Measurements from ENCODE around the gene CDX1.
A peak's percentile ranks its signal among the peaks of the same experiment; 100 is the strongest.

The CDX1 gene

DNA sequence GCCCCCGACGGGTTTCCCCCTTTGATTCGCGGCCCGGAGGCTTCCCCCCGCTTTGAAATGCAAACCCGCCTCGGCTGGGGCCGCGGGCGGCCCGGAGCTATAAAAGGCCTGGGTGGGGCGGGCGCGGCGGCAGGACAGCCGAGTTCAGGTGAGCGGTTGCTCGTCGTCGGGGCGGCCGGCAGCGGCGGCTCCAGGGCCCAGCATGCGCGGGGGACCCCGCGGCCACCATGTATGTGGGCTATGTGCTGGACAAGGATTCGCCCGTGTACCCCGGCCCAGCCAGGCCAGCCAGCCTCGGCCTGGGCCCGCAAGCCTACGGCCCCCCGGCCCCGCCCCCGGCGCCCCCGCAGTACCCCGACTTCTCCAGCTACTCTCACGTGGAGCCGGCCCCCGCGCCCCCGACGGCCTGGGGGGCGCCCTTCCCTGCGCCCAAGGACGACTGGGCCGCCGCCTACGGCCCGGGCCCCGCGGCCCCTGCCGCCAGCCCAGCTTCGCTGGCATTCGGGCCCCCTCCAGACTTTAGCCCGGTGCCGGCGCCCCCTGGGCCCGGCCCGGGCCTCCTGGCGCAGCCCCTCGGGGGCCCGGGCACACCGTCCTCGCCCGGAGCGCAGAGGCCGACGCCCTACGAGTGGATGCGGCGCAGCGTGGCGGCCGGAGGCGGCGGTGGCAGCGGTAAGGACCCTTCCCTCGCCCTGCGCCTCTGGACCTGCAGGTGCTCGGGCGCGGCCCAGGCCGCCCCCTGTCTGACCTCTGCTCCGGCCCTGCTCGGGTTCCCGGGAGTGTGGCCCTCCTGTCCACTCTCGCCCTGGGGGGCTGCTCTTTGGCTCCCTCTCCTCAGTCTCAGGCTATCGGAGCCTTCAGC, at the start of gene CDX1:
CDX1 (plus strand) TSS at position 129 of the 862 bp plus-strand sequence; CDS start at position 228, 99 bp downstream.
- DNase-seq, result no peak

DNA sequence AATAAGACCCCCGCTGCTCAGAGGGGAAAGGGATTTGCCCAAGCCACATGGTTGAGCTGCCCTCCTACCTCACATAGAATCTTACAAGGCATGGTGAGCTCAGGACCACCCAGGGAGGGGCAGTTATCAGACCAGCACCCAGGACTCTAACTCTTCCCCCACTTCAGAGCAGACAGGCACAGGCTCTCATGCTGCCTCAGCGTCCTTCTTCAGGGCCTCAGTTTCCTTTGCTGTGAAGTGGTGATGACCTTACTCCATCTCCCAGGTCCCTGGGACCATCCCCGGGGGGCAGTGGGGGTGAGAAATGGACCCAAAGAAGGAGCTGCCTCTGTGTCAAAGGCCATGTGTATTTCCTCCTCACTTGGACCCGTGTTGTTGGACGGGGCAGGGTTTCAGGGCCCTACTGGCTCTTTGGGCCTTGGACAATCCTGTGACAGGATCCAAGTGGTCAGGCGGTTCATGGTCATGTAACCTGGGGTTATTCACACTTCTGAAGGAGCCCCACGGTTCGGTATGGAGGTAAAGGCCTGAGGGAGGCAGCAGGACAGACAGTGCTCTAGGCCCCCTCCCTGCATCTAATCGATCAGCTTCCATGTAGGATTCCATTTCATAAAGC, 48.5 kb upstream of the CDX1 start:
- no peak for DNase-seq

GRCh38 chr5:150118561-150119229, 47.9 kb upstream of the CDX1 start:
- no peak for DNase-seq

GRCh38 chr5:150119421-150120061, 47.0 kb upstream of the CDX1 start:
- no peak for DNase-seq

- DNase-seq, result no peak
These were observed 46.5 kb upstream of the CDX1 start for GRCh38 chr5:150120062-150120441.

GRCh38 chr5:150120617-150121447, 45.7 kb upstream of the CDX1 start:
- DNase-seq, result no peak

- no peak for DNase-seq
These were observed 45.0 kb upstream of the CDX1 start for GRCh38 chr5:150121448-150122157.

GRCh38 chr5:150122158-150122510, 44.4 kb upstream of the CDX1 start:
- peak; percentile 49 for DNase-seq

DNA sequence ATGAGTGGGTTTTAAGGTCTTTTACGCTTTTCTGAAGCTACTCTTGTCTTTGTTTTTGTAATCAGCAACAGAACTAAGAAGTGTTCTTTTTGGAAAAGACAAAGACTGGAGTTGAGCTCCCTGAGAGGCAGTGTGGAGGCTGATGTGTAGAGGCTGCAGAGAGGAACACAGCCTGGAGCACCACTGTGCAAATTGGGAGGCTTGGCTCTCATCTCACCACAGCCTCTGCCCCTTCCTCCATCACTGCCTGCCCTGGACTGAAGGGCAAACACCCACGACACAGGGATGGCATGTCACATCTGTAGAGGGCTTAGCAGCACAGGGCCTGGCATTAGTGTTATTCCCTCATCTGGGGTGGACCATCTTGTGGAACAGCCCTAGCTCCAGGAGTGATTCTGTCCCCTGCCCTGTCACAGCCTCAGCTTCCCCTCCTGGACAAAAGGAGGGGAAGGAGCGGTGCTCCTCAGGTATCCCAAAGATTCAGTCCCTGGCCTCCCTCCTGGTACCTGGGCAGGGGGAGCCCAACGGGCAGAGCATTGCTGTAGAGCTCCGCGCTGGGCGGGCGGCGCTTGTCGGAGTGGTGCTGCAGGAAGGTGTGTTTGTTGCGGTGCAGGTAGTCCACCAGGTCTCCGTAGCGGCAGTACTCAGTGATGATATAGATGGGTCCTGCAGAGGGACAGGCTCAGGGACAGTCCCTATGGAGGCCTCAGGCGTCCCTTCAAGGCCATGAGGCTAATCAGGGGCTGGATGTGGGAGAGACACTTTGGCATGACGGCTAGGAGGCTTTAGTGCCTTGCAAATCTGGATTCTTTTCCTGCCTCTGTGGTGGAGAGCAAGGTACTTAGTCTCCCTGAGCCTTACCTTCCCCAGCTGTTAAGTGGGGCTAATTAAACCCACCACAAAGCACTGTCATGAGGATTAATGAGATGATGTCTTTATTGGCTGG, 43.8 kb upstream of the CDX1 start:
- DNase-seq, result no peak

GRCh38 chr5:150123542-150123941, 43.0 kb upstream of the CDX1 start:
- no peak for DNase-seq

- DNase-seq, result no peak
These were observed 42.4 kb upstream of the CDX1 start for GRCh38 chr5:150124111-150124557.

GRCh38 chr5:150124596-150124995, 42.0 kb upstream of the CDX1 start:
- DNase-seq, result no peak

- no peak for DNase-seq
These were observed 41.2 kb upstream of the CDX1 start for GRCh38 chr5:150125334-150125733.

DNA sequence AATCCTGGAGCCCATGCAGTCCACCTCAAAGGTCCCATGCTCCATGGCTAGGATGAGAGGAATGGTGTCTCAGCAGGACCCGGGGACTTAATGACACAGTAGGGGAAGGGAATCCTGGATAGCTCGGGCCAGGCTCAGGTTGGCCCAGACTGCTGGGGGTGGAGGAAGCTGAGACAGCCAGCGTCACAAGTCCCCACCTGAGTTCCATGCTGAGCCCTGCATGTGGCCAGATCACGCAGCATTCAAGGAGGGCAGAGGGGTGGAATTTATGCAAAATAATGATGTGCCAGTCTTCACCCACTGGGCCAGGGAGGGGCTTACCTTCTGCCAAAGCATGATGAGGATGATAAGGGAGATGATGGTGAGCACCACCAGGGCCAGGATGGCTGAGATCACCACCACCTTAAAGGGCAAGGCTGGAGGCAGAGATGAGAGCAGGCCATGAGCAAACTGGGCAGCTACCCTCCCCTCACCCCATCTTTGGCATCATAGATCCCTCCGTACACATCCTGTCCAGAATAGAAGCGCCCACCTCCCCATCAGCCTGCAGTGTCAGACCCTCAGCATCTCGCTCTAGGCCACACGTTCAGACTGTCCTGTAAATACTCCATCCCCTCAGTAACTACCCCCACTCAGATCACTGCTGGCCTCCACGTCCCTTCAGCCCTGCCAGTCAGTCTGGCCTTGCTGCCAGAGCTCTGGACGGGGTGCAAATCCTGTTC, 40.2 kb upstream of the CDX1 start:
- no peak for DNase-seq

DNA sequence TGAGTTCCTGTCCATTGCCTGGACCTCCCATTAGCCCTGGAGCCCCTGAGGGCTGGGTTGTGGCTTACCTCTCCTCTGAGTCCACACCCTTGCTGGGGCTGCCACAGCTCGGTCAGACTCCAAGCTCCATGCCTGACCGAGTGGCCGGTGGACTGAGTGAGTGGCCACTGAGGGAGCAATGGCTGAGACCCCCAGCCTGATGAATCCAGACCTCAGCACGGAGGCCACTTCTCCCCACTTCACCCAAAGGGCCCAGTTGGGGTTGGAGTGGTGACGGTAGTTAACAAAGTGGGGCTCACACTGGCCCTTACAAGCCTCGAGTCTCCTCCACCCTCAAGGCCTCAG, 39.7 kb upstream of the CDX1 start:
- no peak for DNase-seq

DNA sequence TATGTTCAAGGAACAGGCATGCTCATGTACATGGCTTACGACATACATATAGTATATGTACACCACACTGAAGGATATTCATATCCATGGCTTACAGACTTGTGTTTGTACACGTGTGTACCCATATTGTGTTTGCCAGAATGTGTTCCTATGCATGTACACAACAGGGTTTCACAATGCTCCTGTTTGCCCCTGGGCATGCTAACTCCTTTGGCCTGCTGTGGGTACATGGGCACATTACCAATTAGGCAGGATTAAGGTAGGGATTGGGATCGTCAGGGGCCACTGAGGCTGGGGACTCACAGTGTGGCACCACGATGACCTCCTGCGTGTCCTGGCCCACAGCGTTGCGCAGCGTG, 37.1 kb upstream of the CDX1 start:
- no peak for DNase-seq

GRCh38 chr5:150129813-150130492, 36.6 kb upstream of the CDX1 start:
- peak; percentile 69 for DNase-seq

GRCh38 chr5:150130493-150130922, 36.1 kb upstream of the CDX1 start:
- no peak for DNase-seq

DNA sequence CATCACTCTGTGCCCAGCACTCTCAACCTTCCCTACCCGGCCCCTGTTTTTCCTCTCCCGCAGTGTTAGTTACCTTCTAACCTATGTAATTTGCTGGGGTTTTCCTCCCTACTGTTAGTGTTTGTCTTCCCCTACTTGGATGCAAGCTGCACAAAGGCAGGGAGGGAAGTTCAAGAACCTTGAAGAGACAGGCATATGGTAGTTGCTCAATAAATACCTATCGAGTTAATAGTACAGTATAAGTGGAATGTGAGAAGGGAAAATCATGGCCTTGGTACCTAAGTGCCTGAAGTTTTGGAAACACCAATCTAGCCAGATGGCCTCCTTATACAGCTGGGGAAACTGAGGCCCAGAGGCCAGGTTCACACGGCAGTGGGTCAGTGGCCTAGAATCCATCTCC, 35.1 kb upstream of the CDX1 start:
- no peak for DNase-seq

Measured in activated CD4-positive, alpha-beta T cell treated with anti-CD3 and anti-CD28 coated beads for 48 hours (primary cell).